GM19455 (cell line): Measurements from ENCODE around the gene PCSK6.
"Not testable (repeated sequence)": the region's sequence is repeated elsewhere in the genome, so short reads cannot be mapped to it uniquely, and the experiment has no call there.

Source experiments
- ATAC-seq: cut with Tn5 transposase; IDR thresholded peaks from one replicate; pipeline ENCODE4 v1.9.1; 2021; ENCODE audit not compliant: unreplicated experiment

PCSK6 gene

GRCh38 chr15:101381671-101382212, 107.8 kb downstream of the PCSK6 start:
- ATAC-seq = no peak

- no peak for ATAC-seq
Measured at GRCh38 chr15:101380146-101380545, 109.4 kb downstream of the PCSK6 start.

DNA sequence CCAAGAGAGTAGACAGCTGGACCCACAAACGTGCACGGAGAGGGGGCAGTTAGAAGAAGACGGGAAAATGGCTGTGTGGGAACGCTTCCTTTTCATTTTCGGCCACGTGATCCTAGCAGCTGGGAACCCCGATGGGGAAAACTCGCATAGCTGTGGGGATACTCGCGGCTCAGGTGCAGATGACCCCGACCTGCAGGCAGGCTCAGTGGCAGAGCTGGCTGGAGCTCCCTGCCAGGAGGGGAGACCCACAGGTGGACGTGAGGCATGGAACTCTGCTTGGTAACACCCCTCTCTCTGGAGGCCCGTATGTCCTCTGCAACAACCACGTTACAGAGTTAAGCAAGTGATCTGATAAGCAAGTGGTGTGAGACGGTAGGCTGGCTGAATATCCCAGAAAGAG, 109.9 kb downstream of the PCSK6 start:
- no peak for ATAC-seq

GRCh38 chr15:101378879-101379278, 110.6 kb downstream of the PCSK6 start:
- no peak for ATAC-seq

DNA sequence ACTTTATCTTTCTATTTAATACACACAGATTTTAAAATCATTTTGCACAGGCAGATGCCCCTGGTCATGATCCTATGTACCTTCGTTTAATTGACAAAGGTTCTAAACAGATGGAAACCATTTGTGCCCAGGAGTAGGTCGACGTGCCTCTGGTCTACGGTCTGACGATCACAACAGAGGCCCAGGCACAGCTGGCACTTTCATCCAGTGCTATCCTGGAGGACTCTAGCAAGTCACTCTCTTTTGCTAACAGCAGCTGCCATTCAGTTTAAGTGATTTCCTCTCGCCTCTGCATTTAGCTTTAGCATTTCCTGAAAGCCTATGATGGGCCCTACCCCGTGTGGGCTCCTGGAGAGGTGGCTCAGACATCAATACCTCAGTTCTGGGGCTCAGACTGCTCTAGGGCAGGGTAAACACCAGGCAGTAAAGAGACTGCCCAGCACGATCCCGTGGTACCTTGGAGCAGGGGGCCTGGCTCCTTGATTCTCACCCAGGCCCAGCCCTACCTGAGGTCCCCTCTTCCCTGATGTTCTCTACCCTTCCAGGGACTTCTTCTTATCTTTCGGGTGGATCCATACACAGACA, 111.2 kb downstream of the PCSK6 start:
- no peak for ATAC-seq

GRCh38 chr15:101376615-101377395, 112.7 kb downstream of the PCSK6 start:
- ATAC-seq = no peak

- not testable (repeated sequence) for ATAC-seq
Measured at GRCh38 chr15:101375006-101375405, 114.5 kb downstream of the PCSK6 start.

GRCh38 chr15:101374326-101374725, 115.2 kb downstream of the PCSK6 start:
- no peak for ATAC-seq

DNA sequence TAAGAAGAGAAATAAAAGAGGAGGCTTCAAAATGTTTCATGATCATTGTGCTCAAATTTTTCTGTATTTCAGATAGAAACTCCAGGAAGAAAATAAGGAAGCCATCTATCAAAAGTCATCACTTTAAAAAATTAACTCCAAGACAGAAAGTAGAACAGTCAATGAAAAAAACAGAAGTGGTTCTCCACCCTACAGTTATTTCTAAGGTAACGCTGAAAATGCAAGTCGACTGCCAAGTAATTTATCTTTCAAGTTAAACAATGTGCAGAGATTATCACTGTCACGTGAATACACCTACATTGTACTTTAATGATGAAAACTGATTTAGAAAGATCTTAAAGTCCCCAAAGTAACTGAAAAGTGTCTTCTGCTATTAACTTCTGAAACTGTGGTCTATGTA, 115.9 kb downstream of the PCSK6 start:
- ATAC-seq = no peak

- ATAC-seq = no peak
Measured at GRCh38 chr15:101372960-101373525, 116.5 kb downstream of the PCSK6 start.

GRCh38 chr15:101372149-101372577, 117.3 kb downstream of the PCSK6 start:
- no peak for ATAC-seq

- ATAC-seq = no peak
Measured at GRCh38 chr15:101371519-101371918, 118.0 kb downstream of the PCSK6 start.

- no peak for ATAC-seq
Measured at GRCh38 chr15:101371081-101371480, 118.4 kb downstream of the PCSK6 start.

DNA sequence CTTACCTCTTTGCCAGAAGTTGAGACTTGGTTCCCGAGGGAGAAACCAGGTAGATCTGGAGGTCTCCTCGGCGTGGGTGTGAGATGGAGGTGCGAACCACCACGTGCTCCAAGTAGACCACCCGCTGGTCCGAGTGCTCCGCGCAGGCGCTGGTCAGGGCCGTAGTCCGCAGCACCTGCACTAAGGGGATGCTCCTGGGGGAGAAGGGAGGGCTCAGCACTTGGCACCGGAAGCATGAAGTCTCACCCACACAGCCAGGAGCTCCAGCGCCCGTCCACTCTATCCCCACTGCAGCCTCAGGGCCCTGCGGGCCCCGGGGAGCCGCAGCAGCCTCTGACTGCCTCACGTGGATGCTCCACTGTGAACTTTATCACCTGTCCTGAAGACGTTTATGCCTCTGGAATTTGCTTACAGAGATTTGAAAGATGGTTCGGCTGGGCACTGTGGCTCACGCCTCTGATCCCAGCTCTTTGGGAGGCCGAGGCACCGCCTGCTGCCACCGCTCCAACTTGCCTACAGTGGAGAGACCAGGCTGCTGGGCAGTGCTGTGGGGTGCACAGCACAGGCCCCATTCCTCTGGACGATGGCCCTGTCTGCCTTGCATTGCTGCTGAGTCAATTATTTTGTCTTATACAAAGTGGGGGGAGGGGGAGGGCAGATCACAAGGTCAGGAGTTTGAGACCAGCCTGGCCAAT, 119.0 kb downstream of the PCSK6 start:
- no peak for ATAC-seq

GRCh38 chr15:101369676-101370075, 119.8 kb downstream of the PCSK6 start:
- ATAC-seq = no peak

DNA sequence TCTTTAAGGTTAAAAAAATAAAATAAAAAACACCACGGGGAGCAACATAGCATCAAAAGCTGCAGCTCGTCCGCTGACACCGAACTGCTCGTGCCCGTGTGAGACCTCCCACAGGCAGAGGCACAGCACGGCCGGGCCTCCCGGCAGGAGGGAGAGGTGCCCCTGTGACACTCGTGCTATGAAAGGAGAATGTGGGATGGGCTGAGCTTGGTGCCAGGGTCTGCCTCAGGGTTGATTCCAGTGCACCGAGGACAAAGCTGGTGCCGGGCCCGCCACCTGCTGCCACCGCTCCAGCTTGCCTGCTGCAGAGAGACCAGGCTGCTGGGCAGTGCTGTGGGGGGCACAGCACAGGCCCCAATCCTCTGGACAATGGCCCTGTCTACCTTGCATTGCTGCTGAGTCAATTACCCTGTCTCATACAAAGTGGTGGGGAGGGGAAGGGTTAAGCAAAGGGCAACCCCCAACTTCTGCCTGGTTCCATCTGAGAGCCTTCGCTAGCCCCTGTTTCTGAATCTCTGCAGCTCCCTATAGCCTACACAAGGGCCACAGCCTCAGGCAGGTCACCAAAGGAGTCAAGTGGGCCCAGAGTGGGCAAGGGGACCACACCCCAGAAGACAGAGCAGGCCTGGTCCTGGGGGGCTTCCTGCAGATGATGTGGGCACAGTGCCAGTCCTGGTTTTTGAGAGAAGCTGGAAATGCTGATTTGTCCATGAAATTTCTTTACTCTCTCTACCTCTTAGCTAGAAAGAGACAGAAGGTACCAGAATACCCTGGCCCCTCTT, 120.5 kb downstream of the PCSK6 start:
- ATAC-seq = no peak

- ATAC-seq = no peak
Measured at GRCh38 chr15:101368086-101368780, 121.3 kb downstream of the PCSK6 start.

- ATAC-seq = no peak
Measured at GRCh38 chr15:101366853-101367252, 122.7 kb downstream of the PCSK6 start.

GRCh38 chr15:101362986-101363566, 126.4 kb downstream of the PCSK6 start:
- ATAC-seq = no peak

- no peak for ATAC-seq
Measured at GRCh38 chr15:101362359-101362758, 127.1 kb downstream of the PCSK6 start.
